ENCODE data around the gene HNRNPL.
"Not testable (repeated sequence)": the region's sequence is repeated elsewhere in the genome, so short reads cannot be mapped to it uniquely, and the experiment has no call there.

The HNRNPL gene

GRCh38 chr19:38815059-38816001 lies 34.5 kb downstream of the HNRNPL start:
- H4K20me1 ChIP-seq (ENCODE audit: insufficient read depth, low read length, poor library complexity, severe bottlenecking): no peaks in the 10 kb centered on the region
- H2AFZ ChIP-seq (ENCODE audit: low read length): no peak overlapping the region
- no peak overlapping the region for H3K9ac ChIP-seq (ENCODE audit: low read depth, low read length, poor library complexity, severe bottlenecking)
- H3K27me3 ChIP-seq (ENCODE audit: insufficient read depth, low read length, poor library complexity, severe bottlenecking): no peaks in the 10 kb centered on the region
- TF ChIP-seq EZH2phosphoT487 (IDR thresholded peaks at IDR 0.05; ENCODE audit: borderline replicate concordance) (no peak), CTCF (conservative IDR thresholded peaks at IDR 0.05; ENCODE audit: low read length) (no peak)
- H3K4me3 ChIP-seq (ENCODE audit: low read length, poor library complexity, severe bottlenecking): no peak overlapping the region
- no peaks in the 10 kb centered on the region for H3K4me1 ChIP-seq (ENCODE audit: insufficient read depth, low read length, poor library complexity, severe bottlenecking)
- H3F3A ChIP-seq (ENCODE audit: low read depth): no peaks in the 10 kb centered on the region
- H3K79me2 ChIP-seq (ENCODE audit: insufficient read depth, low read length): no peaks in the 10 kb centered on the region
- H3K9me3 ChIP-seq (ENCODE audit: insufficient read depth, low read depth, low read length): no peaks in the 10 kb centered on the region
- no peaks in the 10 kb centered on the region for H3K9me2 ChIP-seq (replicated peaks; ENCODE audit: low read depth, low read length)
- H3K4me2 ChIP-seq (ENCODE audit: low read depth, low read length, poor library complexity, severe bottlenecking): no peak overlapping the region
- H3K36me3 ChIP-seq (ENCODE audit: insufficient read depth, low read length): peaks cover 12% of the 10 kb centered on the region; the same call in 1 of the 2 replicates

- H3K9me2 ChIP-seq (replicated peaks; ENCODE audit: low read depth, low read length); H3K9me3 ChIP-seq (ENCODE audit: insufficient read depth, low read depth, low read length); H3K27me3 ChIP-seq (ENCODE audit: insufficient read depth, low read length, poor library complexity, severe bottlenecking); H3F3A ChIP-seq (ENCODE audit: low read depth); H3K4me2 ChIP-seq (ENCODE audit: low read depth, low read length, poor library complexity, severe bottlenecking); H3K9ac ChIP-seq (ENCODE audit: low read depth, low read length, poor library complexity, severe bottlenecking); H4K20me1 ChIP-seq (ENCODE audit: insufficient read depth, low read length, poor library complexity, severe bottlenecking); H3K79me2 ChIP-seq (ENCODE audit: insufficient read depth, low read length); H2AFZ ChIP-seq (ENCODE audit: low read length); H3K4me1 ChIP-seq (ENCODE audit: insufficient read depth, low read length, poor library complexity, severe bottlenecking); H3K4me3 ChIP-seq (ENCODE audit: low read length, poor library complexity, severe bottlenecking): not testable (repeated sequence)
- H3K36me3 ChIP-seq (ENCODE audit: insufficient read depth, low read length): peaks cover 12% of the 10 kb centered on the region; the same call in 1 of the 2 replicates
These were observed 35.9 kb downstream of the HNRNPL start for GRCh38 chr19:38813932-38814331.

- Histone ChIP-seq H3K27me3 (ENCODE audit: insufficient read depth, low read length, poor library complexity, severe bottlenecking) (no peaks in the 10 kb centered on the region), H3K79me2 (ENCODE audit: insufficient read depth, low read length) (no peaks in the 10 kb centered on the region), H3K4me2 (ENCODE audit: low read depth, low read length, poor library complexity, severe bottlenecking) (no peak overlapping the region), H4K20me1 (ENCODE audit: insufficient read depth, low read length, poor library complexity, severe bottlenecking) (no peaks in the 10 kb centered on the region), H3K9ac (ENCODE audit: low read depth, low read length, poor library complexity, severe bottlenecking) (no peak overlapping the region), H3F3A (ENCODE audit: low read depth) (no peaks in the 10 kb centered on the region), H3K9me2 (replicated peaks; ENCODE audit: low read depth, low read length) (no peaks in the 10 kb centered on the region), H3K4me1 (ENCODE audit: insufficient read depth, low read length, poor library complexity, severe bottlenecking) (no peaks in the 10 kb centered on the region), H3K4me3 (ENCODE audit: low read length, poor library complexity, severe bottlenecking) (no peak overlapping the region), H2AFZ (ENCODE audit: low read length) (no peak overlapping the region), H3K9me3 (ENCODE audit: insufficient read depth, low read depth, low read length) (no peaks in the 10 kb centered on the region), H3K36me3 (ENCODE audit: insufficient read depth, low read length) (peaks cover 12% of the 10 kb centered on the region; the same call in 1 of the 2 replicates)
- TF ChIP-seq EZH2phosphoT487 (IDR thresholded peaks at IDR 0.05; ENCODE audit: borderline replicate concordance) (no peak), CTCF (conservative IDR thresholded peaks at IDR 0.05; ENCODE audit: low read length) (no peak)
These were observed 36.5 kb downstream of the HNRNPL start for GRCh38 chr19:38813323-38813722.

Data from Loucy (cell line).